Ishikawa (cell line): ENCODE results near the gene ASPDH.

Experiments
- CREB1 ChIP-seq: IDR thresholded peaks from 2 replicates; pipeline ENCODE4 v1.6.1; 2012; ENCODE audit warnings: low read depth
- EP300 ChIP-seq: IDR thresholded peaks from 2 replicates; pipeline ENCODE4 v1.6.1; 2012; ENCODE audit warnings: borderline replicate concordance
- FOXM1 ChIP-seq: IDR thresholded peaks from 2 replicates; pipeline ENCODE4 v1.6.1; 2012; ENCODE audit warnings: low read depth, borderline replicate concordance
- MAX ChIP-seq: IDR thresholded peaks from 2 replicates; pipeline ENCODE4 v1.6.1; 2012
- TAF1 ChIP-seq: IDR thresholded peaks from 2 replicates; pipeline ENCODE4 v1.6.1; 2012; ENCODE audit warnings: low read depth, mild to moderate bottlenecking
- TCF12 ChIP-seq: IDR thresholded peaks from 2 replicates; pipeline ENCODE4 v1.6.1; 2012; ENCODE audit warnings: low read depth
- TEAD4 ChIP-seq: IDR thresholded peaks from 2 replicates; pipeline ENCODE4 v1.6.1; 2012
- USF1 ChIP-seq: IDR thresholded peaks from 2 replicates; pipeline ENCODE4 v1.6.1; 2012
- YY1 ChIP-seq: IDR thresholded peaks from 2 replicates; pipeline ENCODE4 v1.6.1; 2012; ENCODE audit warnings: low read depth
- ZBTB7A ChIP-seq: IDR thresholded peaks from 2 replicates; pipeline ENCODE4 v1.6.1; 2012; ENCODE audit warnings: low read depth

- TF ChIP-seq MAX: no peak
- no peak for TF ChIP-seq TEAD4
- TF ChIP-seq EP300: no peak
- TF ChIP-seq CREB1: no peak
- no peak for TF ChIP-seq FOXM1
- no peak for TF ChIP-seq ZBTB7A
- no peak for TF ChIP-seq TAF1
- no peak for TF ChIP-seq TCF12
- no peak for TF ChIP-seq YY1
- TF ChIP-seq USF1: no peak
These were observed 5.4 kb upstream of the ASPDH start for GRCh38 chr19:50519006-50519575.
